GM13976 (cell line): ENCODE results near the gene OR10A3.

Experiments
- DNase-seq: peaks from one replicate; pipeline ENCODE4 v3.0.0; 2012; ENCODE audit warnings: low spot score
- in situ Hi-C: fragments of 300-500 bp; cut with MboI; formaldehyde crosslinking; loops from one replicate; pipeline ENCODE4 v1.12.0; 2022; ENCODE audit warnings: low sequenced_read_pairs, mixed read lengths, inconsistent platforms; ENCODE audit not compliant: unreplicated experiment
- TF ChIP-seq, protein P1 (sequence below): IDR thresholded peaks from 2 replicates; pipeline ENCODE4 v1.5.1; 2012; ENCODE audit warnings: borderline replicate concordance, mild to moderate bottlenecking; ENCODE audit not compliant: insufficient read depth; ENCODE audit errors: extremely low read depth, missing control alignments, control extremely low read depth

The OR10A3 gene

DNA sequence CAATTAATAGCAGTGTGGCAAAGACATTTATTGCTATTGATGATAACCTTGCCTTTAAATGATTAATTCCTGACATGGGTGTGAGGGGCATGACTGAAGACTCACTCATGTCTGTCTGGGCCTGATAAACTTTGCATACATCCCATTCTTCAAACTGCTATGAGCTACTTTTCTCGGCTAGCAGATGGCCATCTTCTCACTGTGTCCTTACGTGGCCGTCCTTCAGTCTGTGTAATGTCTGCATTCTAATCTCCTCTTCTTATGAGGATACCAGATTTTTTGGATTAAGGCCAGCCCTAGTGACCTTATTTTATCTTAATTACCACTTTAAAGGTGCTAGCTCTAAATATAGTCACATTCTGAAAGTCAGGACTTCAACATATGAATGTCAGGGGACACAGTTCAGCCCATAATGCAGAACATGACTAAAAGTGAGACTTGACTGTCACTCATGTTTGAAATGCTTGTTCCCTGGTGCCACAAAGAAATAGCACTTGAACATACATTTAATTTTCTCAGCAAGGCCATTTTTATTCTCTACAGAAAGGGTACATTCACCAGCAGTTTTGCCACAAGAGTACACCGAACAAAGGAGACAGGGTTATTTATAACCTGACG, 42.7 kb downstream of the OR10A3 start:
- no peak for DNase-seq
- TF ChIP-seq, protein P1, sequence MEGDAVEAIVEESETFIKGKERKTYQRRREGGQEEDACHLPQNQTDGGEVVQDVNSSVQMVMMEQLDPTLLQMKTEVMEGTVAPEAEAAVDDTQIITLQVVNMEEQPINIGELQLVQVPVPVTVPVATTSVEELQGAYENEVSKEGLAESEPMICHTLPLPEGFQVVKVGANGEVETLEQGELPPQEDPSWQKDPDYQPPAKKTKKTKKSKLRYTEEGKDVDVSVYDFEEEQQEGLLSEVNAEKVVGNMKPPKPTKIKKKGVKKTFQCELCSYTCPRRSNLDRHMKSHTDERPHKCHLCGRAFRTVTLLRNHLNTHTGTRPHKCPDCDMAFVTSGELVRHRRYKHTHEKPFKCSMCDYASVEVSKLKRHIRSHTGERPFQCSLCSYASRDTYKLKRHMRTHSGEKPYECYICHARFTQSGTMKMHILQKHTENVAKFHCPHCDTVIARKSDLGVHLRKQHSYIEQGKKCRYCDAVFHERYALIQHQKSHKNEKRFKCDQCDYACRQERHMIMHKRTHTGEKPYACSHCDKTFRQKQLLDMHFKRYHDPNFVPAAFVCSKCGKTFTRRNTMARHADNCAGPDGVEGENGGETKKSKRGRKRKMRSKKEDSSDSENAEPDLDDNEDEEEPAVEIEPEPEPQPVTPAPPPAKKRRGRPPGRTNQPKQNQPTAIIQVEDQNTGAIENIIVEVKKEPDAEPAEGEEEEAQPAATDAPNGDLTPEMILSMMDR, result no peak
- in situ Hi-C loops, result loop anchor here (10.0 kb wide), 1 partner anchor 86 kb away; the partner anchor contains the start of gene EIF3F

DNA sequence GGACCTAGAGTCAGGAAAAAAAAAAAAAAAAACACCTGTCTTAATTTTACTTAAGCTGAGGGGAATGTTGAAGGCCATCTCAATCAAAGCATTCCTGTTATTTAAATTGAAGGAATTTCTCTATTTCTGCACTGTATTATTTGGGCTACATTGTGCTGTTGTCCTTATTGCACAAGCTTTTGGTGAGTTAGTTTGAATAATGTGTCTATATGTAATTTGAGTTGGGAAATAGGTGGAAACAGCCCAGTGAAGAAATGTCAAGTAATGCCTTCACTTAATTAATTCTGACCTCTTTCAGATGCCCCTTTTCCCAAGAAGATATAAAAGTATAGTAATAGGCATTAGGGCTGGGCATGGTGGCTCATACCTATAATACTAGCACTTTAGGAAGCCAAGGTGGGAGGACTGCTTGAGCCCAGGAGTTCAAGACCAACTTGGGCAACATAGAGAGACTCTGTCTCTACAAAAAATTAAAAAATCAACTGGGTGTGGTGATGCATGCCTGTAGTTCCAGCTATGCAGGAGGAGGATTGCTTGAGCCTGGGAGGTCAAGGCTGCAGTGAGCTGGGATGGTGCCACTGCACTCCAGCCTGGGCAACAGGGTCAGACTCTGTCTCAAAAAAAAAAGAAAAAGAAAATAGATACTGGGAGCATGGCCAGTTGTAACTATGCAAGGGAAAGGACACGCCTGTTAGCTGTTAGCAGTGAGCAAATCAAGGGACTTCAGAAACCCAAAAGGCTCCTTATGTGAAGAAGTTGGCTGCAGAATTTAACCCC, 45.3 kb downstream of the OR10A3 start:
- in situ Hi-C loops, result loop anchor here (10.0 kb wide), 1 partner anchor 89 kb away; the partner anchor contains the start of gene EIF3F
- no peak for DNase-seq
- TF ChIP-seq, protein P1, result no peak

DNA sequence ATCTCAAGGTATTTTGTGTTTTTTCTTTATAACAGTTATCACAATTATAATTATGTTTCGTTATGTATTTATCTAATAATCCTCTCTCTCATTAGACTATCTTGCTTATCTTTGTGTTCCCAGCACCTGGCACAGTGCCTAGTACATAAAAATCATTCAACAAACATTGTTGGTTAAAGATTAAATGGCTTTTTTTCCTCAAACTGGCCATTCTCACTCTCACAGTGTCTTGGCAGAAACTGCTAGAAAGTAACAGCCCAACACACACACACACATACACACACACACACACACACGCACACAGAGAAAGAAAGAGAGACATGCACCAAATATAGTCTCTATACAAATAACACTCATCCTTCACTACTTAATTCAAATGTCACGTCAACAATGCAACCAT, 47.3 kb downstream of the OR10A3 start:
- in situ Hi-C loops, result loop anchor here (10.0 kb wide), 1 partner anchor 91 kb away; the partner anchor contains the start of gene EIF3F
- TF ChIP-seq, protein P1, result no peak
- no peak for DNase-seq

DNA sequence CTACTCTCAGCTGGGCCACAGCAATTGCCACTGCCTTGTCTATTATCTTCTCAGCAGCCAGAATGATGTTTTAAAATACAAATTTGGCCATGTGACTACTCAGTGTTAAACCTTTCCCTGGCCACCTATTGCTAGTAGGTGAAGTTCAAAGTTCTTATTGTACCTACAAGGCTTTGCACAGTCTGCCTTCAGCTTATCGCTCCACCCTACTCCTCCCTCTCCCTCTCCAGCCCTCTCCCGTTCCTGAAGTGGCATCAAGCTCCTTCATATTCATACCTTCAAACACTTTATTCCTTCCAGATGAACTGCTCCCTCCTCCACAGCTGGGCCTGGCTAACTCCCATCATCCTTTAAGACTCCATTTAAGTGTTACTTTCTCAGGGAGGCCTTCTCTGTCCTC, 47.7 kb downstream of the OR10A3 start:
- no peak for DNase-seq
- in situ Hi-C loops, result loop anchor here (10.0 kb wide), 1 partner anchor 91 kb away; the partner anchor contains the start of gene EIF3F

DNA sequence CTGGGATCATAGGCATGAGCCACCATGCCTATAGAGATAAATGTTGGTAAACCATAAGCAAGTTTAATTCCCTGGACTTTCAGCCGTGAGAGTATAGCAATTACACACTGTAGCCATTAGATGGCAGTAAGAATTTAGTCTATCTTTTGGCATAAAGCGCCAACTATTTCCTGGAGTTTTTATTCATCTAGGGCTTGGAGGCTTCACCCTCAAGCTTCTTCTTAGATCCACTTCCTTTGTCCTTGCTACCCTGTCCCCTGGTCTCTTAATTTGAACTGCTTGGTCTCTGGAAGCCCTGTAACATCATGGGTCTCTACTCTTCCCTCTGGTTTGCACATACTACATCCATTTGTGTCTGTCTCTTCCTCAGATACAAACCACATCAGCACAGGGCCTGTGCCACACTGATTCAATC, 48.7 kb downstream of the OR10A3 start:
- TF ChIP-seq, protein P1, result peak; percentile 54

More for the DNA sequence above, 47.7 kb downstream of the OR10A3 start:
- TF ChIP-seq, protein P1, result no peak

DNA sequence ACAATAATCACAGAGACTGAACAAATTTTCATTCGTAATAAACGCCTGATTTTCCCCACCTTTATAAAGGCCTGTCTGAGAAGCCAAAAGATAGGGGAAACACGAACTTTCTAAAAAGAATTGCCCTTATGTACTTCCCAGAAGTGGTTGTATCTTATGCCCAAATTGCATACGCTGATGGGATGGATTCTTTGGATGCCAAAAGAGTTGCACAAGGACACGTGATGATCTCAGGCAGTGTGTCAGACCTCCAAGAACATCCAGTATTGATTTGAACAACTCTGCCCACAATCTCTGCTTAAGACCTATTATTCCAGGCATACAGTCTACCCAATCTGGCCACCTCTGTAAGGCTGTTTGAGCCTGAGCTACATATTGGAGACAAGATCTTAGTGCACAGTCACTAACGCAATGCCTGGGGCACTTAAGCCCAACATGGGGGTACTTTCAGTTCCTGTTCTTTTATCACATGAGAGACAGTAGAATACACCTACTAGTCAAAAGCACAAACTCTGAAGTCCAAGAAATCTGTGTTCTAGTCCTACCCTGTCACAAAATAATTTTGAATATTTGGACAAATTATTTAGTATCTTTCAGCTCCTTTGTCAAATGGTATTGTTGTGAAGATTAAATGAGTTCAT, 49.3 kb downstream of the OR10A3 start:
- in situ Hi-C loops, result loop anchor here (10.0 kb wide), 1 partner anchor 93 kb away; the partner anchor contains the start of gene EIF3F
- TF ChIP-seq, protein P1, result no peak
- no peak for DNase-seq

More for the DNA sequence above, 48.7 kb downstream of the OR10A3 start:
- DNase-seq, result peak; percentile 54
- in situ Hi-C loops, result loop anchor here (10.0 kb wide), 1 partner anchor 92 kb away; the partner anchor contains the start of gene EIF3F
